ES-I3 (cell line): ENCODE results near the gene CDH22.

Experiments used
- H3K36me3 ChIP-seq: 2 replicates; pipeline ENCODE4 v1.6.1; 2013; ENCODE audit warnings: mild to moderate bottlenecking, low read length, control low read depth, moderate library complexity; ENCODE audit not compliant: insufficient read depth
- H3K4me1 ChIP-seq: 2 replicates; pipeline ENCODE4 v1.6.1; 2013; ENCODE audit warnings: mild to moderate bottlenecking, control low read depth, low read length; ENCODE audit not compliant: insufficient read depth
- H3K9ac ChIP-seq: 2 replicates; pipeline ENCODE4 v1.6.1; 2013; ENCODE audit warnings: low read depth, mild to moderate bottlenecking, low read length, moderate library complexity
- H3K9me3 ChIP-seq: 2 replicates; pipeline ENCODE4 v1.6.1; 2013; ENCODE audit warnings: mild to moderate bottlenecking, low read length, moderate library complexity; ENCODE audit not compliant: control insufficient read depth, insufficient read depth

CDH22 gene

DNA sequence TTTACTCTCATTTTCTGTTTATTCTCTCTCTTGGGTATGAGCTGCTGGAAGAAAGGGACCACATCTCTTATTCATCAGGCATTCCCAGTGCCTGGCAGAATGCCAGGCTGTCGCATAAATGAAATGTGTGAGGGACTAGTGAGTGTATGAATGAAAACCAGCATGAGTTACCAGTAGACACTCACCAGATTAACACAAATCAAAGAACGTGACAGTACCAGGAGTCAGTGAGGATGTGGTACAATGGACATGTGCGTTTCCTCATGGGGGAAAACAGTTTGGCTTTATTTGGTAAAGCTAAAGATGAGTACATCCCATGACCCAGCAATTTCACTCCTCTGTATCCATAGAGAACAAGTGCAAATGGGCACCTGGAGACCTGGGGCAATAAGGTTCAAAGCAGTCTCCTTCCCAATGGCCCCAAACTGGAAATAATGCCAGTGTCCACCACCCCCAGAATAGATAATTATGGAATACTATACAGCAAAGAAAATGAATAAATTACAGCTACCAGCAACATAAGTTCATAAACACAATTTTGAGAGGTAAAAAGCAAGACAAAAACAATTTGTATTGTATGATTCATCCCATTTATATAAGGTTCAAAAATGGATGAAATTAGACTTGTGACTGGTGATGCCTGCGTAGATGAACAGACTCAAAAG, 93.3 kb downstream of the CDH22 start:
- no peaks in the 10 kb centered on the region for H3K9me3 ChIP-seq
- no peak overlapping the region for H3K9ac ChIP-seq
- peaks cover 15% of the 10 kb centered on the region for H3K4me1 ChIP-seq
- no peaks in the 10 kb centered on the region for H3K36me3 ChIP-seq

- H3K9me3 ChIP-seq: no peaks in the 10 kb centered on the region
- H3K36me3 ChIP-seq: no peaks in the 10 kb centered on the region
- H3K9ac ChIP-seq: no peak overlapping the region
- H3K4me1 ChIP-seq: peaks cover 15% of the 10 kb centered on the region
These were observed 94.1 kb downstream of the CDH22 start for GRCh38 chr20:46213946-46214823.

- Histone ChIP-seq H3K9me3 (no peaks in the 10 kb centered on the region), H3K36me3 (no peaks in the 10 kb centered on the region), H3K4me1 (peaks cover 15% of the 10 kb centered on the region), H3K9ac (no peak overlapping the region)
These were observed 95.4 kb downstream of the CDH22 start for GRCh38 chr20:46212876-46213275.

GRCh38 chr20:46212252-46212651, 96.0 kb downstream of the CDH22 start:
- no peaks in the 10 kb centered on the region for H3K9me3 ChIP-seq
- peaks cover 15% of the 10 kb centered on the region for H3K4me1 ChIP-seq
- H3K9ac ChIP-seq: no peak overlapping the region
- no peaks in the 10 kb centered on the region for H3K36me3 ChIP-seq

DNA sequence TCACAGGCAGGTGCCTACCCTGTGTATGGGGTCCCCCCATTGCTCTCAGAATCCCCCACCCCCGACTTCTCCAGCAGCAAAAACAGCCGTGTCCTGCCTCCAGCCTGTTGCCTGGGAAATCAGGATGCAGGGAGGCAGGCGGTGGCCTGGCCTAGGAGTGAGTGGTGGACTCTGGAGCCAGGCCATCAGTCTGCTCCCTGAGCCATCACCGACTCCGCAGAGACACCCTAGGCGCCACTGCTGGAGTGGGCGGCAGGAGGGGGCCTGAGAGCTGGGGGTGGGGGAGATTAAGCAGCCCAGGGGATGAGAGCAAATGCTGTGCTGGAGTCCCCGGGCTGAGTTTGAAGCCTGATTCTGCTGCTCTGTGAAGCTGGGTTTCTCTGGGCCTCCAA, 97.0 kb downstream of the CDH22 start:
- no peak overlapping the region for H3K9ac ChIP-seq
- H3K4me1 ChIP-seq: peaks cover 10% of the 10 kb centered on the region
- H3K9me3 ChIP-seq: no peaks in the 10 kb centered on the region
- H3K36me3 ChIP-seq: no peaks in the 10 kb centered on the region

DNA sequence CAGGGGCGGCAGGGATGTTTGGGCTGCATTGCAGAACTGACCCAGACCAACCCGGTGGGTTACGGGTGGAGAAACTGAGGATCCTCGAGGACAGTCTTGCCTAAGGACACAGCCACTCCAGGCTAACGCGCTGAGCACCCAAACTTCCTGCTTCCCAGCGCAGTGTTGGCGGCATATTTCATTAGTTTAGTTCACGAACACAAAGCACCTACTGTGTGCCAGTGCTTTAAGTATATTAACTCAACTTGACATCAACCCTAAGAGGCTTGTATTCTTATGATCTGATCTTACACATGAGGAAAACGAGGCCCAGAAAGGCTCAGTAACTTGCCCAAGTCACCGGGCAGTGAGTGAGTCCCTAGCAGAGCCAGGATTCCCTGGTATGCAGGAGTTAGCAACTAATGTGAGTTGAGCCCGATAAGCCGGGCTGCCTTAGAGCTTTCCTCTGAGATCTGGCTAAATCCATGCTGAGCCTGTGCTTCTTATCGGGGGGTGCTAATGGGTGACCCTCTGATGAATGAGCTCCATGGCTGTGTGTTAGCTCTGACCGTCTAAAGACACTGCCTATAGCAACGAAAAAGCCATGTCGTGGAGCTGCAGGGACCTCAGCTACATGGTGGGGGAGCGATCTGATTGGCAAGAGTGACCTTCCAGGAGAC, 97.5 kb downstream of the CDH22 start:
- Histone ChIP-seq H3K9ac (no peak overlapping the region), H3K36me3 (no peaks in the 10 kb centered on the region), H3K4me1 (peaks cover 12% of the 10 kb centered on the region; the same call in 1 of the 2 replicates), H3K9me3 (no peaks in the 10 kb centered on the region)

DNA sequence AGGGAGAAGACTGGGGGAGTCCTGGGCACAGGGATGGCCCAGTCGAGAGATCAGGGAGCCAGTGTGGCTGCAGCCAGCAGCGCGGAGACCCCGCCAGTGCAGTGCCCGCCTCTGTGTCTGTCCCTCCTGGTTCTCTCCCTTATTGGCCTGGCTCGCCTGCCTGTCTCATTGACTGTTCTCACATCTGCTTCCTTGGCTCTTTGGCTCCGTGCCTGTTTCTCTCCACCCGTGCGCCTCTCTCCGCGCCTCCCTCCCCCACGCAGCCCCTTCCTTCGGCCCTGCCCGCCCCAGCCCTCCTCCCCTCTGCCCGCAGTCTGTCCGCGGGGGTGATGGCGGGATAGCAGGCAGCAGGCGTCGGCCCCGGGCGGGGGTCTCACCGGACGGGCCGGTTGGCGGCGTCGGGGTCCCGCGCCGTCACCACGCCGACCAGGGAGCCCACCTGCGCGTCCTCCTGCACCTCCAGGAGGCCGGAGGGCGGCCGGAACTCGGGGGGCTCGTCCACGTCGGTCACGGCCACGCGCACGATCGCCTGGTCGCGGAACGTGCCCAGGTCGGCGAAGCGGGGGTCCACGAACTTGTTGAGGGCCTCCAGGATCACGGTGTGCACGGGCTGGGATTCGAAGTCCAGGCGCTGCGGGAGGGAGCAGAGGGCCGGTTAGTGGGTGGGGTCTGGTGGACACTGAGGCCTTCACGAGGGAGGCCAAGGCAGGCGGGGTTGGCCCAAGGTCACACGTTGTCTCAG, 98.2 kb downstream of the CDH22 start:
- Histone ChIP-seq H3K9ac (no peak overlapping the region), H3K36me3 (no peaks in the 10 kb centered on the region), H3K9me3 (no peaks in the 10 kb centered on the region), H3K4me1 (peaks cover 11% of the 10 kb centered on the region; the same call in 1 of the 2 replicates)

- Histone ChIP-seq H3K4me1 (peaks cover 24% of the 10 kb centered on the region), H3K36me3 (no peaks in the 10 kb centered on the region), H3K9me3 (no peaks in the 10 kb centered on the region), H3K9ac (no peak overlapping the region)
These were observed 100.5 kb downstream of the CDH22 start for GRCh38 chr20:46207793-46208192.

DNA sequence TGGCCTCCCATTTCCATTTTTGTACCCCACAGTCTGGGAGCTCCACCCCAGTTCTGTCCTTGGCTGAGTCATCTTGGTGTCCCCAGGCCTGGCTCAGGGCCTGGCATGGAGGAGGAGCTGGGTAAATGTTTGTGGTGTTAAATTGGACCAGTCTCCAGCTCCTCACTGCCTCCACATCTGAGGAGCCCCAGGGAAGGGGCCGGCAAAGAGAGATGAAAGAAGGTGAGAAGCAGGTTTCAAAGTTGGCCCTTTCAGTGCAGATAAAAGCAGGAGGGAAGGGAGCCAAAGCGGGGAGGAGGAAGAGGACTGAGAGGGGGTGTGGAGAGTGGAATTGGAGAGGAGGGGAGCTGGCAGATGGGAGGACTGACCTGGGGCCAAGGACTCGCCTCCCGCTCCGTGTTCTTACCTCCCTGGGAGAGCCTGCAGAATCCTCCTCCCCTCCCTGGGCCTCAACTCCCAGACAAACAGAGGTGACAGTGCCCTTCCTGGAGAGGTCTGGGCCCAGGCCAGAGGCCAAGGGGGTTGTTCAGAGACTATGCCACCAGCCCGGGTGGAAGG, 101.2 kb downstream of the CDH22 start:
- H3K9ac ChIP-seq: no peak overlapping the region
- H3K4me1 ChIP-seq: peaks cover 24% of the 10 kb centered on the region

GRCh38 chr20:46206025-46206424, 102.3 kb downstream of the CDH22 start:
- Histone ChIP-seq H3K9ac (no peak overlapping the region), H3K4me1 (peaks cover 24% of the 10 kb centered on the region), H3K9me3 (no peaks in the 10 kb centered on the region), H3K36me3 (no peaks in the 10 kb centered on the region)

More for the DNA sequence above, 101.2 kb downstream of the CDH22 start:
- H3K36me3 ChIP-seq: no peaks in the 10 kb centered on the region
- no peaks in the 10 kb centered on the region for H3K9me3 ChIP-seq

GRCh38 chr20:46205349-46205748, 102.9 kb downstream of the CDH22 start:
- H3K36me3 ChIP-seq: no peaks in the 10 kb centered on the region
- H3K4me1 ChIP-seq: peaks cover 24% of the 10 kb centered on the region
- H3K9ac ChIP-seq: no peak overlapping the region
- no peaks in the 10 kb centered on the region for H3K9me3 ChIP-seq

- H3K9ac ChIP-seq: no peak overlapping the region
- no peaks in the 10 kb centered on the region for H3K36me3 ChIP-seq
- peaks cover 24% of the 10 kb centered on the region for H3K4me1 ChIP-seq
- H3K9me3 ChIP-seq: no peaks in the 10 kb centered on the region
These were observed 103.6 kb downstream of the CDH22 start for GRCh38 chr20:46204594-46205186.

- Histone ChIP-seq H3K9ac (no peak overlapping the region), H3K4me1 (peaks cover 24% of the 10 kb centered on the region), H3K36me3 (no peaks in the 10 kb centered on the region), H3K9me3 (no peaks in the 10 kb centered on the region)
These were observed 104.8 kb downstream of the CDH22 start for GRCh38 chr20:46203510-46203837.
